Measurements from ENCODE around the gene TCP11X1.
"Not testable (repeated sequence)": the region's sequence is repeated elsewhere in the genome, so short reads cannot be mapped to it uniquely, and the experiment has no call there.

Gene TCP11X1

GRCh38 chrX:102214986-102215385 lies at the start of gene TCP11X1:
TCP11X1 (plus strand) TSS chrX:102215301.
- DNase-seq (ENCODE audit: low read depth in 4 of 4, low spot score in 1 of 4): not testable (repeated sequence)

GRCh38 chrX:102185967-102186720 lies 29.0 kb upstream of the TCP11X1 start:
- no peak for DNase-seq (ENCODE audit: low read depth in 4 of 4, low spot score in 1 of 4)

GRCh38 chrX:102207940-102208339 lies 7.2 kb upstream of the TCP11X1 start:
- DNase-seq (ENCODE audit: low read depth in 4 of 4, low spot score in 1 of 4): not testable (repeated sequence)

GRCh38 chrX:102216497-102216896 lies 1.4 kb downstream of the TCP11X1 start:
- not testable (repeated sequence) for DNase-seq (ENCODE audit: low read depth in 4 of 4, low spot score in 1 of 4)

GRCh38 chrX:102235678-102236077 lies 20.6 kb downstream of the TCP11X1 start:
- not testable (repeated sequence) for DNase-seq (ENCODE audit: low read depth in 4 of 4, low spot score in 1 of 4)

GRCh38 chrX:102240265-102240664 lies 25.2 kb downstream of the TCP11X1 start:
- not testable (repeated sequence) for DNase-seq (ENCODE audit: low read depth in 4 of 4, low spot score in 1 of 4)

- not testable (repeated sequence) for DNase-seq (ENCODE audit: low read depth in 4 of 4, low spot score in 1 of 4)
These were observed 31.8 kb downstream of the TCP11X1 start, which contains the start of gene NXF2 for GRCh38 chrX:102246893-102247292. NXF2 (plus strand) TSS chrX:102247167; CDS start chrX:102307079, 59,912 bp downstream.

- DNase-seq (ENCODE audit: low read depth in 4 of 4, low spot score in 1 of 4): not testable (repeated sequence)
These were observed 57.1 kb downstream of the TCP11X1 start for GRCh38 chrX:102272231-102272630.
